ENCODE measurements around the gene ZCCHC14.
"Not testable (repeated sequence)": the region's sequence is repeated elsewhere in the genome, so short reads cannot be mapped to it uniquely, and the experiment has no call there.

Gene ZCCHC14

GRCh38 chr16:87375426-87376135 lies 117.2 kb downstream of the ZCCHC14 start:
- no peak overlapping the region for H3K4me3 ChIP-seq (ENCODE audit: low read depth, low read length)
- no peak for DNase-seq (ENCODE audit: low read depth)

GRCh38 chr16:87374313-87374712 lies 118.5 kb downstream of the ZCCHC14 start:
- no peak for DNase-seq (ENCODE audit: low read depth)
- H3K4me3 ChIP-seq (ENCODE audit: low read depth, low read length): no peak overlapping the region

DNA sequence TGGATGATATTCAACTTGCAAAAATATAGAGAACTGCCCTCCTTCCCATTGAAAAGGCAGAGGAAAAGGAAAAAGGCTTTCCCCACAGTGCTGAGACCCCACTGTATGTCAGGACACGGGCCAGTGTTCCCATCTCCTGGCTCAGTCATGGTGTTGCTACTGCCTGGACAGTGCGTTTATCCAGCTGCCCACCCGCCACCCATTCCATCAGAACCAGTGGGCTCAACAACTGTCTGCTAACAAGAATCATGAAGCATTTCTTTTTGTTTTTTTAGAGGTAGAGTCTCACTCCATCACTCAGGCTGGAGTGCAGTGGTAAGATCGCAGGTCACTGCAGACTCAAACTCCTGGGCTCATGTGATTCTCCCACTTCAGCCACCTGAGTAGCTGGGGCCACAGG lies 120.5 kb downstream of the ZCCHC14 start:
- H3K4me3 ChIP-seq (ENCODE audit: low read depth, low read length): no peak overlapping the region
- DNase-seq (ENCODE audit: low read depth): no peak

DNA sequence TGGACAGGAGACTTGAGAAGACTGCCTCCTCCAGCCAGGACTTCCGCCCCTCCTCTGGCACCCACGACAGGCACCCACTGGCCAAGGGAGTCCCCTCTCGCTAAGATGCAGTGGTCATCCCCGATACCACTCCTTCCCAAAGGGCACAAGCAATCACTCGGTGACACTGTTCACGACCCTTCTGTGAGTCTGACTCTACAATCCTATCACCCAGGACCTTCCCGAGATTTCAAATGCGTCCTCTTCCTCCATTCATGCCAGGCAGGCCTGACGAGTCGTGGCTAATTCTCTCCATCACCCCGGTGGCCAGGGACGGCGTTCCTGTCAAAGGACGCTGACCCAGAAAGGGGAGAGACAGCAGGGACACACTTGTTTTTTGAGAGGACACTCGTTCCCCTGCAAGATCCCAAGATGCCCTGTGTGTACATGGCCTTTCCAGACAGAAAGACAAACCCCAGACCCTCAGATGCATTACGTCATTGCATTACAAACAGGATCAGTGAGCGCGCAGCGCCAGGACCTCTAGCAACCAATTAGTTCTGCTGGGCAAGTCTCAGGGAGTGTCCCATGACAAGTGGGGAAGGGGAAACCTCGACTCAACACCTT lies 121.5 kb downstream of the ZCCHC14 start:
- no peak overlapping the region for H3K4me3 ChIP-seq (ENCODE audit: low read depth, low read length)
- DNase-seq (ENCODE audit: low read depth): no peak

GRCh38 chr16:87369796-87370719 lies 122.8 kb downstream of the ZCCHC14 start:
- DNase-seq (ENCODE audit: low read depth): no peak
- H3K4me3 ChIP-seq (ENCODE audit: low read depth, low read length): no peak overlapping the region

GRCh38 chr16:87369117-87369765 lies 123.6 kb downstream of the ZCCHC14 start:
- DNase-seq (ENCODE audit: low read depth): no peak
- no peak overlapping the region for H3K4me3 ChIP-seq (ENCODE audit: low read depth, low read length)

DNA sequence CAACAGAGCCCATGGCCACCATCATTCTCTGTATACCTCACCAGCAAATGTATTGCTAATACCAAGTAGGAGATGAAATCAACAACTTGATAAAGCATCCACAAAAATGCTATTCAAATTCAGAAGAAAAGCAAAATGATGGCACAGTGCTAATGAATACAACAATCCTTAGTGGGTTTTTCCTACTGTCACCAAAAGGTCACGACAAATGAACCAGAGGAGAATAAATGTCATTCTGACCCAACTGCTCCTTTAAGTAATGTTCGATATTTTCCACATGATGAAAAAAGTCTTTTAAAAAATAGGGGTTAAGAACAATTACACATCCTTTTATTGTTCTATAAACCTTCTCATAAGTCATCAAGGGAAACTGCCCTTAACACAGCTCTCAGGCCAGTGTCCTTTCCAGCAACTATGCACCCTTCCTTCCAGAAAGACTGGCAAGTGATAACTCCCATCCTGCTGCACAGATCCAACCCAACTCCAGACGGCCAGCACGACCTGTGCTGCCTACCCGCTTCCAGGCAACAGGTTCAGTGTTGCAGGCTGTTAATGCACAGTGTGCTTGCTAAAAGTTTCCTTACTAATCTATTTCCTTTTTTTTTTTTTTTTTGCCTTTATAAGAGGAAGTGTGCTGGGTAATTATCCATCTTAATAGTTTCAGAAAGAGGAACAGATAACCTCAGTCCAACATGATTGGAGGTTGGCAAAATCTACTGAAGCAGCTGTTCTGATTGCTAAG lies 124.6 kb downstream of the ZCCHC14 start:
- H3K4me3 ChIP-seq (ENCODE audit: low read depth, low read length): no peak overlapping the region

DNA sequence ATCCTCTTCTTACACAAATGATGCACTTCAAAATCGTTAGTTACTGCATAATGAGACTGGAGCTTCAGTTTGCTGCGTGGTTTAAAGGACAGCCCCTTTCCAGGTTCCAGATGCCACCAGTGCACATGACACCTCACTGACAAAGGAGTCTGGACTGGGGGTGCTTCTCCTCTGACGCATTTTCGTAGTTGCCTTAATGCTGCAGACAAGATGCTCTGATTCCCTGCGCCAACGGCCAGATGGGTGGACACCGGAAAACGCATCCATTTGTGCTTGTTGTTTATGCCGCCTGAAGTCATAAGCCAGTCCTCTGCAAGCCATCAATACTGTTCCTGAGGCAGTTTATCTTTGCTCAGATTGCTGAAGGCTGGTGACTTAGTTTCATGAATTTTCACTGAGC lies 125.3 kb downstream of the ZCCHC14 start:
- no peak overlapping the region for H3K4me3 ChIP-seq (ENCODE audit: low read depth, low read length)
- no peak for DNase-seq (ENCODE audit: low read depth)

More for the DNA sequence above, 124.6 kb downstream of the ZCCHC14 start:
- DNase-seq (ENCODE audit: low read depth): no peak

GRCh38 chr16:87366930-87367329 lies 125.9 kb downstream of the ZCCHC14 start:
- DNase-seq (ENCODE audit: low read depth): no peak
- no peak overlapping the region for H3K4me3 ChIP-seq (ENCODE audit: low read depth, low read length)

DNA sequence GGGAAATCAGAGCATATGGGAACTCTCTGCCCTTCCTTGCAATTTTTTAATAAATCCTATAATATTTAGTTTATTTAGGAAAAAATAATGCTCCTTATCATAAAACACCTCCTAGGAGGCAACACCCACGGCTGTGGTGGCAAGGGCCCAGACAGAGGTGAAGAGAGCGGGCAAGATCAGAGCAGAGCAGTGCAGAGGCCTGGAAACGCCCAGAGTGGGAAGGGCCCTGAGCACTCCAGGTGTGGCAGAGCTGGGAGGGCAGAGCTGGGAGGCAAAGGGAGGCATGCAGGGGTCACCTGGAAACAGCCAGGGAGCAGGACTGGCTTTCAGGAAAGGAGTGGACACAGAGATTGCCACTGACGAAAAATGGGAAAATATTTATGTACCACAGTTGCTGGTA lies 126.5 kb downstream of the ZCCHC14 start:
- DNase-seq (ENCODE audit: low read depth): no peak
- H3K4me3 ChIP-seq (ENCODE audit: low read depth, low read length): no peak overlapping the region

GRCh38 chr16:87365021-87365713 lies 127.7 kb downstream of the ZCCHC14 start:
- DNase-seq (ENCODE audit: low read depth): no peak
- H3K4me3 ChIP-seq (ENCODE audit: low read depth, low read length): no peak overlapping the region

- DNase-seq (ENCODE audit: low read depth): no peak
- no peak overlapping the region for H3K4me3 ChIP-seq (ENCODE audit: low read depth, low read length)
Measured at GRCh38 chr16:87363771-87364455, 128.9 kb downstream of the ZCCHC14 start.

DNA sequence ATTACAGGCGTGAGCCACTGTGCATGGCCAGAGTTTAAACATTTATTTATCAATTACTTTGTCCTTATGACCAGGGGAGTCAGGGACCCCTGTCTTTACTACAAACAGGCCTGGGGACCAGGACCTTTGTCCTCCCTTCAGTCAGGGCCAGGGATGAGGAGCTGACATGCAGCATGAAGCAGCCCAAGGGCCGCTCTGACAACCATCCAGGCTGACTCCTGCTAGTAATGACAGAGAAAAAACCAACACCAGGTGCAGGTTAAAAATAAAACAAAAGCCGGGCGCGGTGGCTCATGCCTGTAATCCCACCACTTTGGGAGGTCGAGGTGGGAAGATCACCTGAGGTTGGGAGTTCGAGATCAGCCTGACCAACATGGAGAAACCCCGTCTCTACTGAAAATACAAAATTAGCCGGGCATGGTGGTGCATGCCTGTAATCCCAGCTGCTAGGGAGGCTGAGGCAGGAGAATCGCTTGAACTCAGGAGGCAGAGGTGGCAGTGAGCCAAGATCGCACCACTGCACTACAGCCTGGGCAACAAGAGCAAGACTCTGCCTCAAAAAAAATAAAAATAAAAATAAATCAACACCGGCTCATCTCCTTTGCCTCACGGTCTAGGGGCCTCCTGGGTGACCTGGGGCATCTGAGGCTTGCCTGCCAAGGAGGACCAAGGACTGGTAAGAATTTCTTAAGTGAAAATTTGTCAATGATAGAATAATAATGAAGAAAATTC lies 129.8 kb downstream of the ZCCHC14 start:
- DNase-seq (ENCODE audit: low read depth); H3K4me3 ChIP-seq (ENCODE audit: low read depth, low read length): not testable (repeated sequence)

DNA sequence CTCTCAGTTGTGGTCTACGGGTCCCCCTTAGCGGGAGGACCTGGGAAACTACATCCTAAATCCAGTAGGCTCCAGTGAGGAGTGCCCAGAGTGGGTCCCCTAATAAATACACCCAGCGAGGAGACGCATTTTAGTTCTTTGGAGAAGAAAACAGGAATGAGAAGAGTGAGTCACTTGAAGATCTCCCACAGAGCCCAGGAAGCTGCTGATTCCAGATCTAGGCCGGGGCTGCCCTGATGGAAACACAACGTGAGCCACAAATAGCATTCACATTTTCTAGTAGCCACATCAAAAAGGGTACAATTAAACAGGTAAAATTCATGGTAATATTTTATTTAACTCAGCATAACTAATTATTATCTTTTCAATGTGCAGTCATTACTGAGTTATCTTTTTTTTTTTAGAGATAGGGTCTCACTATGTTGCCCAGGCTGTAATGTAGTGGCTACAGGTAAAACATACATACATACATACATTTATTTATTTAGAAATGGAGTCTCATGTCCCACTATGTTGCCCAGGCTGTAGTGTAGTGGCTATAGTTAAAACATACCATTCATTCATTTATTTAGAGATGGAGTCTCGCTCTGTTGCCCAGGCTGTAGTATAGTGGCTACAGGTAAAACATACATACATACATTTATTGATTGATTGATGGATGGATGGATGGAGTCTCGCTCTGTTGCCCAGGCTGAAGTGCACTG lies 130.8 kb downstream of the ZCCHC14 start:
- DNase-seq (ENCODE audit: low read depth): no peak
- no peak overlapping the region for H3K4me3 ChIP-seq (ENCODE audit: low read depth, low read length)

- DNase-seq (ENCODE audit: low read depth): no peak
- no peak overlapping the region for H3K4me3 ChIP-seq (ENCODE audit: low read depth, low read length)
Measured at GRCh38 chr16:87360862-87361610, 131.8 kb downstream of the ZCCHC14 start.

GRCh38 chr16:87359121-87359520 lies 133.7 kb downstream of the ZCCHC14 start:
- DNase-seq (ENCODE audit: low read depth): no peak

More at GRCh38 chr16:87359121-87359520, 133.7 kb downstream of the ZCCHC14 start:
- H3K4me3 ChIP-seq (ENCODE audit: low read depth, low read length): no peak overlapping the region

Data from skeletal muscle cell (primary cell).